Measurements from ENCODE around the gene ACAA2. TPM values are rescaled to one million over a fixed set of nuclear protein-coding genes. Genes with fewer than 3 reads are reported as not detected.

The ACAA2 gene
- total and polyA plus RNA-seq, 4 donors: 55.6 to 1,315 (median 646) TPM

- Histone ChIP-seq H3K27me3 (ENCODE audit: control insufficient read depth in 4 of 4, insufficient read depth in 4 of 4, low read length in 3 of 4) (no peaks in the 10 kb centered on the region), H3K27ac (ENCODE audit: low read depth in 1 of 2, low read length in 2 of 2) (no peak overlapping the region), H3K9me3 (ENCODE audit: control insufficient read depth in 4 of 4, low read length in 3 of 4) (no peaks in the 10 kb centered on the region), H3K4me3 (ENCODE audit: low read depth in 1 of 3, low read length in 3 of 3) (no peak overlapping the region), H3K36me3 (ENCODE audit: control insufficient read depth in 4 of 4, insufficient read depth in 3 of 4, low read depth in 1 of 4, low read length in 3 of 4) (peaks cover 0 to 2% (median 0%) of the 10 kb centered on the region in 4 donors), H3K4me1 (ENCODE audit: control insufficient read depth in 4 of 4, insufficient read depth in 4 of 4, low read length in 3 of 4) (no peaks in the 10 kb centered on the region), H3K9ac (ENCODE audit: low read depth in 1 of 2, low read length in 2 of 2) (no peak overlapping the region)
- 90% methylated on average over 4 of the region's 4 CpGs for WGBS
- no peak for TF ChIP-seq NR2F2 (IDR thresholded peaks at IDR 0.05)
- TF ChIP-seq TAF1 (conservative IDR thresholded peaks at IDR 0.05): no peak
- no peak for TF ChIP-seq ZBTB33 (IDR thresholded peaks at IDR 0.05)
- no peak for TF ChIP-seq HNF4G (IDR thresholded peaks at IDR 0.05)
- TF ChIP-seq CTCF (IDR thresholded peaks at IDR 0.05; ENCODE audit: low read depth, low read length, missing input control): no peak
- TF ChIP-seq GABPA (IDR thresholded peaks at IDR 0.05 in 1 of 2, conservative IDR thresholded peaks at IDR 0.05 in 1 of 2): no peak
- TF ChIP-seq YY1 (IDR thresholded peaks at IDR 0.05): no peak
- TF ChIP-seq FOXA1 (IDR thresholded peaks at IDR 0.05): no peak
- TF ChIP-seq REST (IDR thresholded peaks at IDR 0.05): no peak
- no peak for TF ChIP-seq MAX (IDR thresholded peaks at IDR 0.05)
- TF ChIP-seq EGR1 (IDR thresholded peaks at IDR 0.05; ENCODE audit: low read depth in 2 of 2): no peak
- no peak for TF ChIP-seq JUND (IDR thresholded peaks at IDR 0.05)
- no peak for TF ChIP-seq FOXA2 (IDR thresholded peaks at IDR 0.05)
- no peak for TF ChIP-seq RAD21 (IDR thresholded peaks at IDR 0.05)
- TF ChIP-seq SP1 (IDR thresholded peaks at IDR 0.05): no peak
- no peak for TF ChIP-seq HNF4A (conservative IDR thresholded peaks at IDR 0.05)
- no peak for TF ChIP-seq RXRA (IDR thresholded peaks at IDR 0.05)
- TF ChIP-seq ATF3 (IDR thresholded peaks at IDR 0.05): no peak
- DNase-seq (ENCODE audit: low spot score): no peak
These were observed 38.3 kb upstream of the ACAA2 start for GRCh38 chr18:49851624-49852023.
